Activated T-cell treated with anti-CD3 and anti-CD28 coated beads for 48 hours (primary cell): Measurements from ENCODE around the gene FBXL13.

Source experiments
- DNase-seq: peaks from one replicate; pipeline ENCODE4 v3.0.0-alpha.2; 2020; ENCODE audit warnings: low read depth

The FBXL13 gene

DNA sequence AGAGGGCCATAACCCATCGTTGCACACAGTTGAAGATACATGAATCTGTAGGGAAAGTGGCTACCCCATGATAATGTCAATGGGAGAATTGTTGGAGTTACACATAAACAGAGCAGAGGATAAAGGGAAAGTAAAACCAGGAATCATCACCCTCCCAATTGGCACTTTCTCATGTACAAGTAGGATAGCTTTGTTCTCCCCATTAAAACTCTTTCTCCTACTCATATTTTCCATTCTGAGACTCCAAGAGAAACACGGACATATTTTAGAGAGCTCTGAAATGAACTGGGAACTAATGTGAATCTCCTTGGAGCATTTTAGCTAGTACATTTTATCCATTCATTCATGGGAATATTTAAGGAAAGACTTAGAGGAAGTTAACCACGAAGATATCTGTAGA lies 179.0 kb downstream of the FBXL13 start:
- DNase-seq, result no peak

DNA sequence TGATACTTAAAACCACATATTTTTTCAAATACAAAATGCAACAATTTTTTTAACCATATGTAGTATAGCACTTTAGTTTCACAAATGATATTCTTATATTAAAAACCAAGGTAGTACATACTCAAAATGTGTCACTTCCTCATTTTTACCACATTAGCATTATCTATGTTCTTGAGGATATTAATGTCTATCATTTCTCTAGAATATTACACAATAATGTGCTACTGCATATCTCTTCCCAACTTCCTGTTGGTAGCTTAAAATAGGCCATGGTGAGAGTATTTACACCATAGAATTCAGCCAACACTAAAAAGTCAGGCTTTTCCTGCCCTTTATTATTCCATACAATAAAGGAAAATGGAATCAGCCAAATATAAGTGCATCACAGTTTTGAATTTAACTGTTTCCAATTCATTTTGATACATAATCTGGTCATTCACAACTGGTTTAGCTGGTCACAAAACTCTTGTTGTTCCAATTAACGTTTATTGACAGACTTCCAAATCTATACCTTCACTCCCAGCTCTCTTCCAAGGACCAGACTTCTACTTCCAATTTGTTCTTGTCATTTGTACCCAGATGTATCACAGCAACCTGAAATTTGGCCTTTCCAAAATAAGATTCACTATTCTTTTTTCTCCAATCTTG lies 181.8 kb downstream of the FBXL13 start:
- no peak for DNase-seq

DNA sequence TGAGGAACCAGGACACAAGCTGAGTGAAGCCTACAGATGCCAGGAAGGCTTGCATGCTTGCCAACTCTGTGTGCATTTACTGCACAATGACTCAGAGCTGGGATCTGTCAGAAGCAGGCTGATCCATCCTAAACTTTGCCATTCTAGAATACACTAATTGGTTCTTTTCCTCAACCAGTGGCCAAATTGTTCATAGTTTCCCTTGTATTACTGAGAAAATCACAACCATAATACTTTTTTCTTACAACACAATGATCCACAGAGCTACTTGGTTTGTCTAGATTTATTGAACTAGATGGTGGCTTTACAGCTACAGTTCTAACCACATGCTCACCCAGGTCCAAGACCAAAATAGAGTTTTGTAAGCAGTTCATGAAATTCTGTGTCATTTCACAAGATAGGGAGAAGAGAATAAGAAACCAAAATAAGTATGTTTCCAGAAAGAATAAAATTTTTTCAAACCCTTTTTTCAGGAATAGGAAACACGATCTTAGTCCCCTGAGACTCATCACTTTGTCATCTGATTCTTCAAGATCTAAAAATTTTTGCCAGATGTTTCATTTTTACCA lies 182.8 kb downstream of the FBXL13 start:
- DNase-seq, result no peak

DNA sequence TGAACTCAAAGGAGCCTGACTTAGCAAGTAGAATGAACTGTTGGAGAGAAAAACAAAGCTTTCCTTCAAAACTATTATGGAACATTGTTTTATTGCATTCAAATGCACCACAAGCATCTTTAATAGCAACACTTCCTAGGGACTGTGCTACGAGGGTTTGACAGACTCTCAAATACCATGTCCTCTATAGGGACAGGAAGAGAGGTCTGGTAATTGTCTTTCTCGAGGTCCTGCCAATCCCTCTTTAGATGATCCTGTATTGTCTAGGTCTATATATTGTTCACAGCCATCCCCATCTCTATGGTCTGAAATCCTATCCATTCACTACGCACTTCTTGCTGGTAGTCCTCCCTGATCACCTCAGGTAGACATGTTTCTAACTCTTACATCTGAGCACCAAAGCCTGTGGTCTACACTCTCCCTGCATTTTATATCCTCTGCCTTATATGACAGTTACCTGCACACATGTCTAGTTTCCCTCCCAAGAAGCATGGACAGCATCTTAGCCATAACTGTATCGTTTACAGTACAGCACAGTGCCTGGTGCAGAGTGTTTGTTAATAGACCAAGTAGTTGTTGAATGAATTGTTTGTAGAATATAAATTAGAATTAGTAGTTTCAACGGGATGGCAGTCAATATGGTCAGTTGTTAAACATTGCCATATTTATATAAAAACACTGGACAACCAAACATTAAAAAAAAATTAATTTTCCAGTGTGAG lies 183.5 kb downstream of the FBXL13 start:
- no peak for DNase-seq

DNA sequence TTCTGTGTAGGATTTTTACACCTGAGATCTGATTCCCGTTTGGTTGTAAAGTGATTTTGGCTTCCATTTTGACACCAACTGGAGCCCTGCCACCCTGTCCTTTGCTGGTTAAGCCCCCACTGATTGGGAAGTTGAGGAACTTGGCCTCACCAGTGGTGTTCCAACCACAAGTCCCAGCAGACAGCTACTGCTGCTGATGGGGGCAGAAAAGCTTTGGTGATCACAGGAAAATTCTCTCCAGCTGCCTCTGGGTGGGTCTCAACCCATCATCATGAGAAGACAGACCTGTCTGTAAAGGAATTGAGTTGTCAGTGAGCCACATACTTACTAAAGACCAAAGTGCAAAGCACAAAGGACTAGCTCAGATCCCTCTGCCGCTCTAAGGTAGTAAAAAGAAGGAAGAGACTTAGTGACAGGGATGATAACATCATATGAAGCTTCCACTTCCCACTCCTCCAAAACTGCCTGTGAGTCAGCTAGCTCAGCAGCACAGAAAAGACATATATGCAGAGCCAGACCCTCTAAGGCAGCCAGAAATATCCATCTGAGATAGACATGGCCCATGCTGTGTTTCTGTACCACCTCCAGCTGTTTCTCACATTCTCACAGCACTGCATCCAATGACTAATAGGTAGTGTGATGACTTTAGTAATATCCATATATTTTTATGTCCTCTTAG lies 184.2 kb downstream of the FBXL13 start:
- no peak for DNase-seq

DNA sequence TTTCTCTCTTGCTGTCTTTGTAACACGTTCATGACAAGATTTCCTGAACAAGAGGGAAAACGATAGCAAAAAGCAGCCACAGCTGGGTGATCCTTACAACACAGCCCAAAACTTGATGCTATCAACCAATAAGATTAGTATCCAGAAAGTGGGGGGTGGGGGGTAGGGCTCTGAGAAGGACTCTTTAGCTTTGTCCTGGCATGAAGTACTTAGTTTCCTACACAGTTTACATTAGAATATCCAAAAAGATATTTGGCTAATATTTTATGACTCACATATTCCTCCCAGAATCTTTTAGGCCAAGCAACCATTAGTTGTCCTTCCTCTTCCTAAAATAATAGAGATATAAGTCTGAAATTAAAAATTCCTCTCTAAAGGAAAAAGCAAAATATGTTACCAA lies 184.7 kb downstream of the FBXL13 start:
- no peak for DNase-seq

DNA sequence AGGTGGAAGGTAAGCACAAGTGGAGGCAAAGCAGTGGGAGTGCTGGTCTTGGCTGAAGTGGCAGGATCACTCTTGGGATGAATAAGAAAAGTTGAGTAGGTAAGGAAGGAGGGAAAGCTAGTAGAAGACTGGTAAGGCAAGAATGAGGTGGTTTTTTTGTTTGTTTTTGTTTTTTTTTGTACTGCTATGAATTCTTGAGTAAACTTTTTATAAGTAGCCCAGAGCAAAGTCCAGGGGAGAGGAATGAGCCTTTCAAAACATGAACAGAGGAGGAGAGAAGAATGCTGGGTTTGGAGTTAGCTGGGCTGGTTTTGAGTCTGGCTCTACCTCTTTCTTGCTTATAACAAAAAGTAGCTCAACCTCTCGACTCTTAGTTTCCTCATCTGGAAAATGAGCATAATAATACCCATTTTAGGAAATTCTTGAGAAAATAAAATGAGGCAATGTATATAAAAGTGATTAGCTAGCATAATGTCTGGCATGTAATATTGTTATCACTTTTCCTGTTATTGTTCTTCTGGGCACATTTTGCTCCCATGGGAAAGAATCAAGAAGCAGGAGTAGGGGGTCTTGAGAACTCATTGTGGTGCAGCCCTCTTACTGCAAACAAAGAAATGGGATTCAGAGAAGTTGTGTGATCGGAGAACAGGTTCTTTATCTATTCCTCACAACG lies 185.9 kb downstream of the FBXL13 start:
- no peak for DNase-seq

DNA sequence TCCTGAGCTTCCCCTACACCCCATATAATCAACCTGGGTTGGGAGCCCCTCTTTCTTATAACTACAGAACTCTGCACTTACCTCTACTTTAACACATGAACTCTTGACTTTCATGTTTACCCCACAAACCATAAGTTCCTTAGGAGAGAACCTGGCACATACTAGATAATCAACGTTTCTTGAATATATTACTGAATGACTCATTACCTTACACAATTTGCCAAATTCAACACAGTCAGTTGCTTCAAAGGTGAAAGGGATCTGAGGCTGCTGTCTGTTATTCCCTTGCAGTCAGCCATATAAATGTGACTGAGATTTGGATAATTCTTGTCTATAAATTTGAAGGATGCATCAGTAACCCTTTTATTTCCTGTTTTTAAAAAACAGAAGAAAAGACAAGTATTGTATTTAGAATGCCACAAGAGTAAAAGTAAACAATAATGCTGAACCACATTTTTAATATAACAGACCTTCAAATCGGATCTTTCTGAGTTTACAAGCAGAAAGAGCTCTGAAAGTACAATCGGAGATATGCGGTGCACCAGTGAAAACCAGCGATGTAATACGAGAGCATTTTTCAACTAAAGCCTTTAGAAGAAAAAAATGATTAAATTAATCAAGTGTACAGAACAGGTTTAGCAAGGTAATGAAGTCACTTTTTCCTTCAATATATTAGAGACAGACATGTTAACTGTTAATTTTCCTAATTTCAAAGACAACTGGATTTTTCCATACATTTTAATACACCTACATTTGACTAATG lies 191.3 kb downstream of the FBXL13 start:
- DNase-seq, result no peak

DNA sequence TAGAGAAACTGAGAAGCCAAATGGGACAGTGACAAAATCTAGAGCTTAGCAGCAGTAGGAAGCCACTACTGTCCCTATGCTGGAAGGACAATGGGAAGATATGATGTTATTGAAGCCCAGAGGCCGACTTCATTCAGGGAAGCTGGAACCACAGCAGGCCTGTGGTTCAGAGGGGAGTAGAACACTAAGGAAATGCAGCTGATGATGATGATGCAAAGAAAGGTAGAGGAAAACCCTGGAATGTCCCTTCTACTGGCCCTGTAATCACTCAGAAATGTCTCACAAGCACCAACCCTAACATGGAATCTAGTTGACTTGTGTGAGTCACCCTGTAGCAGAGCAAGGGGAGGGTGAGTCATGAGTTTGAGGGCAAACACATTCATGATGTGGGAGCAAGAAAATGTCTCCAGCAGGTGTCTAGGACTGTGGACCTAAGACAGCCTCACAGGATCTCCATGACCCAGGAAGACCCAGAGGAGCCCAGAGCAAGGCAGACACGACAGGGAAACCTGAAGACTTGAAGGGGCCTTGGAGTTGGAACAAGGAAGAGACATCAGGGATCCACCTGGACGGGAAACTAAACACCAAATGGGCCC lies 198.8 kb downstream of the FBXL13 start:
- peak; percentile 4 for DNase-seq

DNA sequence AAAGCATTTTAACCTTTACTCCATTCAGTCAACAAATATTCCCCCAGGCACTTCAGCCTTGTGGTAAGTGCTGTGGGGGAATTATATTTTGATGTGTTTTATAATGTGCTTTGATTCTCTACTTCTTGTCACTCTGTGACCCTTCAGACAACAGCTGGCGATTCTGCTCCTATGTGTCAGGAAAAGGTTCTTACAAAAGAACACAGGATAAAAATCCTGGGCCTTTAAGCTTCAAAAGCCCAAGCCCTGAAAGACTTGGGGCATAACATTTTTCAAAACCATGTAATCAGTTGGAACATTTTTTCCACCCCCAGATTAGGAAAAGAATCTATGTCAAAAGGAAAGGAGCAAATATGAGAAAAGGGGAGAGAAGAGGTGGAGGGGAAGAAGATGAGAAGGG lies 199.6 kb downstream of the FBXL13 start:
- DNase-seq, result no peak

DNA sequence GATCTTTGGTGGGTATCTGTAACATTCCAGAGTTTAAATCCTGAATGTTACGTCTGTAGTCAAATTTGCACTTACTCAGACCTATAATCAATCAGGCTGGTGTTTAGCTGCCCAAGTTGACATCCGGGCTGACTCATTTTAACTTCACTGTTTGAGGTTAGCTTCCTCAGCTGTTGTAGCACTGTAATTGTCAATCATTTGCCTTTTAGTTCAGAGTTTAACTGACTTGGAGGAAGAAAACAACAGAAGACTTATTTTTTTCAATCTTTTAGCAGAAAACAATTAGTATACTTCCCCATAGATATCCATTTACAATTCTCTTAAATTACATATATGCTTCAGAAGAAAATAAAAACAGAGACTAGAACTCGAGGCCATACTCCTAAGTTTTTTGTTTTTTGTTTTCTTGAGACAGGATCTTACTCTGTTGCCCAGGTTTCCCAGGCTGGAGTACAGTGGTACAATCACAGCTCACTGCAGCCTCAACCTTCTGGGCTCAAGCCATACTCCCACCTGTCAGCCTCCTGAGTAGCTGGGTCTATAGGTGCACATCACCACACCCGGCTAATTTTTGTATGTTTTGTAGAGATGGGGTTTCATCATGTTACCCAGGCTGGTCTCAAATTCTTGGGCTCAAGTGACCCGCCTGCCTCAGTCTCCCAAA lies 200.3 kb downstream of the FBXL13 start:
- peak; percentile 8 for DNase-seq

DNA sequence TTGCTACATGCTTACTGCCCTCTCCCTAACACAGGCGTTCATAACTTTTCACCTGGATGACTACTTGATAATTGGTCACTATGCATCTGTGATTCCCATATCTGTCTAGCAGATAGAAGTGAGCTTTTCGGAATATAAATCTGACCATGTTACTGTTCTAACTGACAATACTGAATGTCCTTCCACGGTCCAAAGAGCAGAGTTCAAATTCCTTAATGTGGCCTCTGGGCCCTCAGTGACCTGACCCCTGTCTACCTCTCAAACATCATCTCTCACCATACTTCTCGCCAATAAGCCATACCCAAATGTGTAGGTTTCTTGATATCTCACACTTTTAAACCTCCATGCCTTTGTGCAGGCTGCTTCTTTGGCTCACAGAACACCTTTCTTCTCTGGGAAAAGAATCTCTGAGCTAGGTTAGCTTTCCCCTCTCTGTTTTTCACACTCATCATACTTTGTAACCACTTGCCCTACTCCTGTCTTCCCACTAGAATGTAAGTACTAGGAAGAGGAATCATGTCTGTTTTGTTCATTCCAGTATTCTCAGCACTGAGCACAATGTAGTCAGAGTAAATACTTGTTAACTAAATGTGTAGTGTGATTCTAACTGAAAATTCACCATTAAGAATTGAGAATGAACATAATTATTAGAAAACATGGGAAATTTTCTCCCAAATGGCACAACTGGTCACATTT lies 201.0 kb downstream of the FBXL13 start:
- no peak for DNase-seq

DNA sequence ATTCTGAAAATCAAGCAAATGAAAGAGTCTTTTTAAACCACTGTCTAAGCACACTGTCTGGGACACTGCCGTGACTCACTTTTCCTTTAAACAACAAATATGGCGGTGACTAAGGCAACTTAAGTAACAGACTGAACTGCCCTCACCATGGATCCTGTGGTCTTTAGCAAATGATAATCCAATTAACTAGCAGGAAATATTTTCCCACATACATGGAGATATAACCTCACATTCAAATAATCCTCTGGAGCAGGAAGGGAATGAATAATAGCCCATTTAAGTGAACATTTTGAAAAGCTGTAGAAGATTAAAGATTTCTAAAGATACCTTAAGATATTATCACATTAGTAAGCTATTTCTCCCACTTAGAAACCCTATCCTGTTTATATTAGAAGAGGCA lies 202.1 kb downstream of the FBXL13 start:
- DNase-seq, result no peak

DNA sequence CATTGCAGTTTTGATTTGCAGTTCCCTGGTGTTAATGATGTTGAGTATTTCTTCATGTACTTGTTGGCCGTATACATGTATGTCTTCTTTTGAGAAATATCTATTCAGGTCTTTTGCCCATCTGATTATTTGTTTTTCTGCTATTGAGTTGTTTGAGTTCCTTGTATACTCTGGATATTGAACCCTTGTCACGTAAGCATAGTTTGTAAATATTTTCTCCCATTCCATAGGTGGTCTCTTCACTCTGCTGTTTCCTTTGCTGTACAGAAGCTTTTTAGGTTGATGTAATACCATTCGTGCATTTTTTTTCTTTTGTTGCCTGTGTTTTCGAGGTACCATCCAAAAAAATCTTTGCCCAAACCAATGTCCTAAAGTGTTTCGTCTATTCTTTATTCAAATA lies 205.4 kb downstream of the FBXL13 start:
- no peak for DNase-seq

DNA sequence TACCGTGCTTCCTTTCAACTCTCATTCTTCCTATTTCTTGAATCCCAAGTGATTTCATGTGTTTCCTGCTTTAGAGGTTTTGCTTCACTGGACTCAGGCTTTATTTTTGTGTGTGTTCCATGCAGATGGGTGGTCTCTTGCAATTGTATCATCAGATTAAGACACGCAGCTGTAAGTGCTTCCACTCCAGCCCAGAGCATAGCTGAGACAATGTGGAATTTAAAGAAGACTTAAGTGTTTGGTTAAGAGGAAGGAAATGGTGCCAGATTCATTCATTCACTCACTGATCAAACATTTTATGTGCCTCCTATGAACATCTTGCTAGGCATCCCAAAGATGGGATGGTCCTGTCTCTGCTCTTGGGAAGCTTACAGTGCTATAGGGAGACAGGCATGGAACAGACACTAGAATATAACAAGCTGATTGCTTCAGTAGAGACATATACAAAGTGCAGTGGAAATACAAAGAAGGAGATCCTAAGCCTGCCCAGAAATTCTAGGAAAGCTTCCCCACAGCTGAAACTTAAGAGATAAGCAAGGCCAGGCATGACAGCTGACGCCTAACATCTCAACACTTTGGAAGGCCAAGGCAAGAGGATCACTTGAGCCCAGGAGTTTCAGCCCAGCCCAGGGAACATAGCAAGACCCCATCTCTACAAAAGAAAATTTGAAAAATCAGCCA lies 207.9 kb downstream of the FBXL13 start:
- no peak for DNase-seq

DNA sequence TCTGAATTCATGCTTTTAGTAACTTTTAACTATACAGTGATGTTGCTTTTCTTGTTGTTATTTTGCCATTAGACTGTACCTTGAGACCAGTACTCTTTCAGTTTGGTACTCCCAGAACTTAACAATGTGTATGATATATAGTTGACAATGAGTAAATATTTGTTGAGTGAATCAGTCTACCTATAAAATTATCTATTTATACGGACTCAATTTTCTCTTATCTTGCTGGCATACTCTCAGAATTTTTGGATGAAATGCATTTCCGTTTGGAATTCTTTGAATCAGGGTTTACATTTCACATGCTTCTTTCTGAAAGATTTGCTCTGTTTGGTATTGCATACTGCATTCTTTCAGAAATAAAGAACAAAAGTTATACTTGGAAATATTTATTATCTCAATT lies 209.6 kb downstream of the FBXL13 start:
- DNase-seq, result no peak

DNA sequence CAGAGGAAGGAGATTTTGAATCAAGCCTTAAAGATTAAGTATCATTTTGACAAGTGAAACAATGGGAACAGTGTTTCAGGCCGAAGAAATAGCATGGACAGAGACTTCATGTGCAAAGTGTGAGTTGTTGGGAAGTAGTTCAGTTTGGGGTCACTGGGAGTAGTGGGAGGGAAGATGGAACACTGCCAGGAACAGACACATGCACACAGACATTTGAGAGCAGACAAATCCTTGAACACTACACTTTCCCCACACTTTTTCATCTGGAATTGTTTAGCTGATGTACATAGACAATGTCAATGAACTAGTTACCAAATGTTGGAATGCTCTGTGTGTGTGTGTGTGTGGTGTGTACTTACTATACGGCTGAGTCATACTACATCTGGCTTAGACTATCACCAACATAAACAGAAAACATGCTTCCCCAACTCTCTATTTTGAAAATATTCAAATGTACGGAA lies 214.2 kb downstream of the FBXL13 start:
- no peak for DNase-seq

DNA sequence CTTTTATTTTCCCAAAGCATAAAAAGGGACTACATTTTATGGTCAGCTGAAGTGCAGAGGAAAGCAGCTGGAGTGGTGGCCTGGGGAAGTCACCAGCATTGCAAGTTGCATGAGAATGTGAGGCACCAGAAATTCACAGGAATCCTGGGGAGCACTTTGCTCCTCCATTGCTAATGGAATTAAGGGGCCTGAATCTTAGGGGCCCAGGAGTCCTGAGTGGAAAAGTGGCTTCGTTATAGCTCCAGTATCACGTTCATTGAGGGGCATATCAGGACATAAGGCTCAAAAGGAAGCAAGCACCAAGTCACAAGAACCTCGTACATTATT lies 214.8 kb downstream of the FBXL13 start:
- DNase-seq, result no peak

DNA sequence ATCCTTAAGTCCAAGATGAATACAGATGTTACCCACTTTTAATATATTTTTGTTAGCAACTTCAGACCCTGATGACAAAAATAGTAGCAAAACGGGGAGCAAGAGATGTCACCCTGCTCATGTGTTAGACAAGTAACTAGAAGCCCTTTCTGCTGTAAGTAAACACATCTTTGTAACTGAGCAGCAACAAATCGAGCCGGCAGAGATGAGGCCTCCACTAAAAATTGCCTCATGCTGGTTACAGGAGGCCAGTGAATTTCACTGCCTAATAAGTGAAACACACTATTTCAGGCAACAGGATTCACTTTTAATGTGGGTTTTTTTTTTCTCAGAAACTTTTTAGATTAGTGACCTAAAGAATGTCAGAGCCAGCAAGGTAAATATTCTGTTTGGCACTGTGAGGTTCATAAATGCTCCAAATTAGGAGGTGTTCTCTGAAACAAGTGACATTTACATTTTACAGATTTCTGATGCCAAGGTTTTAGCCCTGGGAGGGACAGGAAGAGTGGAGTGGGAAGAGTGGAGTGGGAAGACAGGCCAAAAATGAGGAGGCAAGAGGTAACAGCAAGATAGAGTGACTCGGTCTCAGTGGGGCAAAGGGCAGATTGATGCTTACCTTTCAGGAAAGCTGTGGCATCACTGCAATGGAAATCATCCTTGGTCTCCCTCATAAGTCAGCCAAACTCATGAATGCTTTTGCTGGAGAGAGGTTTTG lies 215.4 kb downstream of the FBXL13 start:
- DNase-seq, result no peak
